Measurements from ENCODE around the gene CST7.

CST7 gene

GRCh38 chr20:24948939-24949679 lies at the start of gene CST7:
CST7 (plus strand) TSS chr20:24949269; CDS start chr20:24949506, 237 bp downstream.
- no peak for TF ChIP-seq CTCF (IDR thresholded peaks at IDR 0.05; ENCODE audit: low read depth, low read length)
- no peak for DNase-seq (ENCODE audit: extremely low read depth, low read depth)

- no peak for TF ChIP-seq CTCF (IDR thresholded peaks at IDR 0.05; ENCODE audit: low read depth, low read length)
- DNase-seq (ENCODE audit: extremely low read depth, low read depth): no peak
Measured at GRCh38 chr20:24906806-24907205, 42.3 kb upstream of the CST7 start.

GRCh38 chr20:24908642-24909041 lies 40.4 kb upstream of the CST7 start:
- no peak for TF ChIP-seq CTCF (IDR thresholded peaks at IDR 0.05; ENCODE audit: low read depth, low read length)
- DNase-seq (ENCODE audit: extremely low read depth, low read depth): no peak

GRCh38 chr20:24909086-24909780 lies 39.8 kb upstream of the CST7 start:
- no peak for DNase-seq (ENCODE audit: extremely low read depth, low read depth)
- no peak for TF ChIP-seq CTCF (IDR thresholded peaks at IDR 0.05; ENCODE audit: low read depth, low read length)

GRCh38 chr20:24909861-24910260 lies 39.2 kb upstream of the CST7 start:
- DNase-seq (ENCODE audit: extremely low read depth, low read depth): no peak
- TF ChIP-seq CTCF (IDR thresholded peaks at IDR 0.05; ENCODE audit: low read depth, low read length): no peak

- no peak for DNase-seq (ENCODE audit: extremely low read depth, low read depth)
- no peak for TF ChIP-seq CTCF (IDR thresholded peaks at IDR 0.05; ENCODE audit: low read depth, low read length)
Measured at GRCh38 chr20:24910461-24910860, 38.6 kb upstream of the CST7 start.

GRCh38 chr20:24911461-24911860 lies 37.6 kb upstream of the CST7 start:
- no peak for DNase-seq (ENCODE audit: extremely low read depth, low read depth)
- TF ChIP-seq CTCF (IDR thresholded peaks at IDR 0.05; ENCODE audit: low read depth, low read length): no peak

Data from AG09319 (cell line).